Stimulated activated CD8-positive, alpha-beta memory T cell treated with anti-CD3 and anti-CD28 coated beads, Interleukin-12 subunit alpha, Interleukin-12 subunit beta, amount 100 ng/mL, for 24 hours (primary cell): ENCODE results near the gene PIEZO2.
"Not testable (repeated sequence)": the region's sequence is repeated elsewhere in the genome, so short reads cannot be mapped to it uniquely, and the experiment has no call there.

ENCODE experiments used
- DNase-seq: peaks from one replicate; pipeline ENCODE4 v3.0.0-alpha.2; 2020; ENCODE audit errors: extremely low read depth

PIEZO2 gene

DNA sequence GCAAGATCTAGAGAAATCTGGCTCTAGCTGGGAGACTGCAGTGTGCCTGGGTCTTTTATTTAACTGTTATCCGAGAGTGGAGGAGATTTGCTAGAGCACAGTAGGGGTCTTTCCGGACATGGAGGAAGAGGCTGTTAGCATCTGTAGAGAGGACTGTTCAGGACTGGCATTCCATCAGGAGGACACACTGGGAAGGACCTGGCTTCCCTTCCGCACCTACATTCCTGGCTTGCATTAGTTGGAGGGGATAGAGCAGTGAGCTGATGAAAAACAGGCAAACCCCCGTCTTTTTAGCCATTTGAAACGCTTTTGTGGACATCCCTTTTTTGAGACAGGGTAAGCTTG lies 874 bp upstream of the PIEZO2 start:
- no peak for DNase-seq

- DNase-seq: no peak
Observed at GRCh38 chr18:11148680-11149440, 509 bp downstream of the PIEZO2 start.

DNA sequence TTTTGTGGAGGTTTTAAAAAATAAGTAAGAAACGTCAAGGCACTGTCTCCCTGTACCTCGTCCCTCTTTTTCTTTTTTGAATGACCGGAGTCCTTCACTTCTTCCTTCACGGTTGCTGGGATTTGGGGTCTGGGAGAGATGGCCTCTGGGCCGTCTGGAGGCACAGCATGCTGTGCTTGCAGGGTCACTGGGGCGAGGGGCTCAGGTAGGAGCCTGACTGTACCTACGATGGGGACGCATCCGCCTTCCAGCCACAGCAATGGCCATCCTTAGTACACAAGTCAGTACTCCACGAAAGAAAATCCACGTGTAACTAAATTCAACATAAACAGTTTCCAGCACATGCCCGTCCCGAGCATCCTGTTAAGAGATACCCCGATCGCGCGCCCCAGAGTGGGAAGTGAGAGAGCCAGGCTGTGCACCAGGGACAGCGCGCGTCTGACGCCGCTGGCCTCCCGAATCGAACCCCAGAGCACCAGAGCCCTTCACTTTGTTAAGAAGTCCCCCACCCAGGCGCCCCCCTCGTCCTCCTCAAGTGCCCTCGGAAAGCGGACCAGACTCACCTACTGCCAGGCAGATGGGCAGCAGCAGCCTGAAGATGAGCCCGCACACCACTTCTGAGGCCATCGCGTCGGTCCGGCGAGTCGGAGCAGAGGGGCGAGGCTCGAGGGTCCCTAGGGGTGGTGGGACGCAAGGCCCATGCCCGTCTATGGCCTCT lies 1.2 kb downstream of the PIEZO2 start:
- no peak for DNase-seq

- no peak for DNase-seq
Observed at GRCh38 chr18:11147371-11147951, 1.9 kb downstream of the PIEZO2 start.

DNA sequence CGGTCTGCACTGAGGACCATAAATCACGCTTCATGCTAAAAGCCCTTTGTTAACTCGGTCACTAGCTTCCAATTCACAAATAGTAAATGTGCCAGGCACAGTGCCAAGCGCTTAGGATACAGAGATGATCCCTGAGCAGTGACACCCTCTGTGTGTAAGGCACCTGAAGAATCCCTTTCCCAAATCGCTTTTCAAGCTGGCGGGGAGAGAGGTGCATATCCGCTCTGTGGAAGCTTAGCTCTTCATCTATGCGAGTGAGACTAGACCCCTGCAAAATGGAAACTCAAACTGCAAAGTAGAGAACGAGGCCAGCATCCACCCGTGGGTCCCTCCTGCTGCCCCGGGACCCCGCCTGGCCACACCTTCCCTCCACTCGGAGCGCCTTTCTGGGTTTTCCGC lies 2.4 kb downstream of the PIEZO2 start:
- no peak for DNase-seq

GRCh38 chr18:11146238-11146946 lies 3.0 kb downstream of the PIEZO2 start:
- no peak for DNase-seq

DNA sequence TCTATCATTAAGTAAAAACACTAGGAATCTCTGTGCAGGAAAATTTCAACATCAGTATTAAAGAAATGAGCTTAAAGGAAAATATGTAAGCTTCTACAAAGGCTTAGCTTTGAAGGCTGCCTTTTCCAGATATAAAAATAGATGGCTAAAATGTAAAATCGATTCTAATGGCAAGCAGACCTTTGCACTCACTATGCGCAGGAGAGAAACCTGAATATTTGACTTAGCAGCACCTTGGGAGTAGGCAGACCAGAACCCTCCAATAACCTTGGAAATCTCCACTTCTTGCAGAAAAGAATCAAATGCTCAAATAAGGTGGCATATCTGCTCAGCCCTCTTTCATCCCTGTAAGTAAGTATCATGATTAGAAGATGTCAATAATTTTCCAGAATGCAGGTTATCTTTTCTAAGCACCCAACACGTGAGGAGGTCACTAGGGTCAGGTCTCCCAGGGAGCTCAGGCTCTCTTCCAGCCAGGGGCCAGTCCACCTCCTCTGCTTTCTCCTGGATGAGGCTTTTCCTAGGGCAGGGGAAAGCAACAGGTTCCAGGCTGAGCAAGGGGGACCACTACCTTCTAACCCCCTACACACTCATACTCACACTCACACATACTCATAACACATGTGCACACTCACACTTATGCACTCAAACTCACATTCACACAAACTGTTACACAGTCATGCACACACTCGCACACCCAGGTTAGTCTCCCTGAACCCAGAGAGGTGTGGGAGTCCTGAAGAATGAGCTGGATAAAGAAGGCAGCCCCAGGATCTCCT lies 3.8 kb downstream of the PIEZO2 start:
- DNase-seq: no peak

GRCh38 chr18:11137400-11137799 lies 12.0 kb downstream of the PIEZO2 start:
- DNase-seq: no peak

GRCh38 chr18:11136241-11136640 lies 13.1 kb downstream of the PIEZO2 start:
- DNase-seq: no peak

GRCh38 chr18:11134940-11135339 lies 14.4 kb downstream of the PIEZO2 start:
- no peak for DNase-seq

DNA sequence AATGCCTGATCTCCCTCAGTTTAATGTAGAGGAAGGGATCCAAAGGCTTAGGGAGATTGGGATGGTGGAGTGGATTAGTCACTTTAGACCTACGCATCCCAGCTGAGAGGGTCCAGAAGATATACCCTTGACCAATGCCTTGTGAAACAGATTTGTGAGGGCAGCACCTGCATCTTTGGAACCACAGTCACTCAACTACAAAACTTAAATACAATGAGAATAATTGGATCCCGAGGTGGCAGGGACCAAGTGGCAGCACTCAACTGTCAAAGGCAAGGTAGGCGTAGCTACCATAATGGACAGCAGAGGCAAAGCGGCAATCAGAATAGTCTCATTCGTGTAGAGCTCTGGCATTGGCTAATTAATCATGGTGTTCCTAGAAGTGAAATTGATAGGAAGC lies 20.3 kb downstream of the PIEZO2 start:
- DNase-seq: not testable (repeated sequence)

DNA sequence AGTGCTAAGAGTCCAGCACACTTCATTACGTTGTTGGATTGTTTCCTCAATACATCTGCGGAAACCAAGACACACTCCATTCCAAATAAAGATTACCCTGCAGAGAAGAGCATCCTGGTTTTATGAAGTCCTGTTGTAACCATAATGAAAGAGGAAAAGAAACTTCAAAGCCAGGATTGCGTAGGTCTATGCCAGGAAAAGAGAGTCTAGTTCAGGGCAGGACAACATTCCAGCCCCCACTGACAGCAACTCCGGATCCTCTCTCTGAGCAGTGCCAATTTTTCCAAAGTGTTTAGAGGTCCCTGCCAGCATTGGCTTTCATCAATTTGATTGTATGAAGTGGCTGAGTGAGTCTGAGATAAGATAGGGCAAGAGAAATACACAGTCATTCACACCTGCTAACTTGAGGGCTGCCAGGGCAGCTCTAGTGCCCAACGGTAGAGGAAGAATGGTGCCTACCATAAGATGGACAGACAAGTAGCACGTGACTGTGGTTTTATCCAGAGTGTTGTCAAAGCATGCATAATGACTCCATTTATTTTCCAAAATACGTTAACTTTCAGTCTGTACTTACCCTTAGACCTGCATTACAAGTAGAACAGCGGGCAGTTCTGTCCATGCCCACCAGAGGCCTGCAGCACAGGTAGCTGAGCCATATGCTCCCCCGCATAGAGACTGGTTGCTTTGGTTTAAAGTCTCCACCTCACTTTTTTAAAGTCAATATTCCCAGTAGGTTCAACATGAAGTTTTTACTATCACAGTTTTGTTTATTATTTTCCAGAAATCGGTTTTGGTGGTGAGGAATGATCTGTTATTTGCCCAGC lies 23.7 kb downstream of the PIEZO2 start:
- no peak for DNase-seq

- DNase-seq: no peak
Observed at GRCh38 chr18:11124054-11124453, 25.3 kb downstream of the PIEZO2 start.

DNA sequence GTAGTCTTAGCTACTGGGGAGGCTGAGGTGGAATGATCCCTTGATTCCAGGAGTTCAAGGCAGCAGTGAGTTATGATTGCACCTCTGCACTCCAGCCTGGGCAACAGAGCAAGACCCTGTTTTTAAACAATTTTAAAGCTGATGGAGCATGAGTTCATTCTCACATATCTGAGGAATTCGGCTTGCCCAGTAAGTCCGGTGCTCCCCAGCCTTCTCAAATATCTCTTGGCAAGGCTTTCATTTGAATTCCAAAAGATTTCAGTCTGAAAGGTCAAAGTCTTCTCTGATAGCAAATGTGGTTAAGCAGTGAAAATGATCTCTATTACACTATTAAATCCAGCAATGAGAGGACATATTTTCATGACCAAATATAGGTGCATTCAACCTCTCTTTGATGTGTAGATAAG lies 27.9 kb downstream of the PIEZO2 start:
- DNase-seq: no peak

- no peak for DNase-seq
Observed at GRCh38 chr18:11119959-11120587, 29.3 kb downstream of the PIEZO2 start.

DNA sequence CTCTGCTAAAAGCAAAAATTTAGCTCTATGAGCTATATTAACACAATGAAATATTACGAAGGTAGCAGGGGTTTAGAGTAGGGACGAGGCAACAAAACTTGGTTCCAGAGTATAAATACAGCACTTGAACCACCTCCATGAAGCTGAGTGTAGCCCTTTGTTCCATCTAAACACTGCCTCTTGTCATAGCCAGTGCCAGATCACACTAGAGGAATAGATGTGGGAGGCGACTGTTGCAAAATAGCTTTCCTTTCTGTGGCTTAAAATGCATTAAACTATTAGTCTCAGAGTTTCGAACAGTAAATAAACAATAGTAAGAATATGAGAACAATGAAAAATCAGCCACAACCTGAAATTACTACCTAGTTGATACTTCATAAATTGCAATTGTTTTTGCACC lies 29.8 kb downstream of the PIEZO2 start:
- no peak for DNase-seq

DNA sequence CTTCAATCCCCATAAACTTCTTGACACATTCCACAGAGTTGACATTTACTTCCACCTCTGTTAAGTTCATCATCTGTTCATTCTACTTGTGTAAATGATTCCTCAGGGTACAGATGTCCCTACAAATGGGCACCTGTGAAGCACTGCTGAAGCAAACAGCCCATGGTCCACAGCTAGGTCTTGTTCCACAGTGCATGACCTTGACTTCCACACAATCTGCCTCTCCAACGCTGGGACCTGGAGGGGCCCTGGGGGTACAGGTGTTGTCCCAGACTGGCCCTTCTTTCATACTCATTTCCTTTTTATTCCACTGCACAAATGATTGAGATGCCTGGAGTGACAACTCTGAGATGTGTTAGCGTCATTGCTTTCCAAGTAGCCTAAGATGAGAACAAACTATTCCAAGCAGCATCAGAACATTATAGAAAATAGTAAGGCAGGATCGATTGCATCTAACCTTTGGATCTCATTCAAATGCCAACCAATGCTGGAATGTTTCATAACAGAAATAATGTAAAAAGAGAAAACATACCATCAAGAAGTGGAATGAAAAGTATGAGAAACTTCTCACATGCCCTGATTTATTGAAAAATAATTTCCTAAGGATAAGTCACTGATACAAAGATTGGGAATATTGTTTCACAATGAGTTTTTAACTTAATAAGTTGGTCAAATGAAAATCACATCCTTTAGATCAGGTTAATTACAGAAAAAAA lies 31.2 kb downstream of the PIEZO2 start:
- DNase-seq: no peak

GRCh38 chr18:11115276-11115675 lies 34.1 kb downstream of the PIEZO2 start:
- DNase-seq: no peak

DNA sequence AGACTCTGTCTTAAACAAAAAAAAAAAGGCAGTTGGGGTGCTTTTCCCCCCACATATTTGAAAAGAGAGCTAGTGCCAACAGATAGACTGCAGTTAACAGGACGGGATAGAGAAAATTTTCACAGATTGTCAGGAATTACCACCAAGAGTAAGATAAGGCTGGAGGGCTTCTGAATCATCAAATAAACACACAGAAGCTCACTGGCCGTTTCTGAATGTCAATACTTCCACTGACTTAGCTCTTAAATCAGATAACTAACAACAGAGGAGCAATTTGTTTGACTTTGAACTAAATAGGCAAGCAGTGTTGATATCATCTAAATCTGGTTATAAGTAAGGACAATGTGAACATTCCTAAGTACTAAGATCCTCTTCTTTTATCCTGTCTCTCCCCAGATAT lies 34.7 kb downstream of the PIEZO2 start:
- no peak for DNase-seq

- DNase-seq: no peak
Observed at GRCh38 chr18:11113937-11114336, 35.4 kb downstream of the PIEZO2 start.
